Measurements from ENCODE around the gene BBS7. TPM values are rescaled to one million over a fixed set of nuclear protein-coding genes. Genes with fewer than 3 reads are reported as not detected.
A peak's percentile ranks its signal among the peaks of the same experiment; 100 is the strongest.

BBS7 gene
- total and polyA plus RNA-seq, 9 of the 15 experiments (the other 6 are each of a cell fraction or from before 2014, with no cell fraction given), result 13.4 to 25.8 (median 16.4) TPM

DNA sequence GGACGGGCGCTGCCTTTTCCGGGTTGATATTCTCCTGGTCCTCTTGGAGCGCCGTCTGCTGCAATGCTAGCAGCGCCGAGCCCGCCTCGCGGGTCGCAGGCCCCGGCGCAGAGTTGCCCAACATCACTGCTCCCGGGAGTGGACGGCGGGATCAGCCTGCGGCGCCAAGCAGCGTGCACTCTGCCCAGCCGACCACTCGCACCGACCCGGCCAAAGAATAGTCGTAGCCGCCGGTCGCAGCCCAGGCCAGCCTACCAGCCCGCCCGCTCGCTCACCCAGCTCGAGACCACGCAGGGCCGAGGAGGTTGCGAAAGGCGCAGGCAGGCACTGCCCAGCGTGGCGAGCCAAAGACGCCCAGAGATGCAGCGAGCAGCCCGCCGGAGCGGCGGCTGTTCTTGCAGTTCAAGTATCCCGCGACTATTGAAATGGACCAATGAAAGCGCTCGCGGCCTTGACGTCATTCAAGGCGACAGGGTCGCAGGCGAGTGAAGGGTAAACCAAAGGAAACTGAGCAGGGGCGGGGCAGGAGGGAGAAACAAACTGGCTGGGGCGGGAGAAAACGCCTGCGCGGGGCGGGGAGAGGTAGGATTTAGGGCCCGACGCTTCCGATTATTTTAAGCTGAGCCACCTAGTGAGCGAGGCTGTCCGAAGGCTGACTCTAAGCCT is 46.6 kb downstream of the BBS7 start, which contains the start of gene CCNA2 (continued):
- TF ChIP-seq MEF2D (tag; conservative IDR thresholded peaks at IDR 0.05; ENCODE audit: low read depth) (no peak), NFRKB (IDR thresholded peaks at IDR 0.05; ENCODE audit: low read depth) (no peak; the same call in 1 of the 2 replicates), FOXP1 (CRISPR knock-in tag; IDR thresholded peaks at IDR 0.05) (no peak), FOS (IDR thresholded peaks at IDR 0.05; ENCODE audit: extremely low read depth, insufficient read length) (peak; percentile 59), SRF (CRISPR knock-in tag; IDR thresholded peaks at IDR 0.05) (peak in 1 of 2 experiments; percentile 10; a peak in 1 of 4 replicates), MCM3 (IDR thresholded peaks at IDR 0.05) (no peak), ZNF584 (CRISPR knock-in tag; IDR thresholded peaks at IDR 0.05; ENCODE audit: low read depth) (no peak), ZC3H4 (CRISPR knock-in tag; IDR thresholded peaks at IDR 0.05; ENCODE audit: borderline replicate concordance) (no peak), SIX5 (IDR thresholded peaks at IDR 0.05; ENCODE audit: borderline replicate concordance in 1 of 2, insufficient read depth in 1 of 2, low read depth in 1 of 2, low read length in 2 of 2) (peak in 1 of 2 experiments; percentile 14; a peak in 1 of 4 replicates), PHB (CRISPR knock-in tag; IDR thresholded peaks at IDR 0.05) (no peak), KHSRP (IDR thresholded peaks at IDR 0.05) (peak; percentile 88), PTRF (tag; IDR thresholded peaks at IDR 0.05) (no peak), FOXM1 (IDR thresholded peaks at IDR 0.05; ENCODE audit: low read depth) (peak; percentile 100), FOXM1 (CRISPR knock-in tag; IDR thresholded peaks at IDR 0.05; ENCODE audit: low read depth) (peak; percentile 100), NCOA1 (IDR thresholded peaks at IDR 0.05; ENCODE audit: low read depth) (no peak), ZNF184 (CRISPR knock-in tag; IDR thresholded peaks at IDR 0.05) (no peak), C11orf30 (IDR thresholded peaks at IDR 0.05; ENCODE audit: low read depth) (peak; percentile 92), ZNF696 (CRISPR knock-in tag; conservative IDR thresholded peaks at IDR 0.05) (no peak), YY1 (IDR thresholded peaks at IDR 0.05; ENCODE audit: borderline replicate concordance in 1 of 3, control insufficient read depth in 1 of 3, extremely low read depth in 1 of 3, insufficient read depth in 3 of 3, insufficient read length in 1 of 3, insufficient replicate concordance in 2 of 3, low read depth in 1 of 3, low read length in 2 of 3) (peak in 2 of 3 experiments; percentile 17 to 36)
- TF ChIP-seq, protein P1, sequence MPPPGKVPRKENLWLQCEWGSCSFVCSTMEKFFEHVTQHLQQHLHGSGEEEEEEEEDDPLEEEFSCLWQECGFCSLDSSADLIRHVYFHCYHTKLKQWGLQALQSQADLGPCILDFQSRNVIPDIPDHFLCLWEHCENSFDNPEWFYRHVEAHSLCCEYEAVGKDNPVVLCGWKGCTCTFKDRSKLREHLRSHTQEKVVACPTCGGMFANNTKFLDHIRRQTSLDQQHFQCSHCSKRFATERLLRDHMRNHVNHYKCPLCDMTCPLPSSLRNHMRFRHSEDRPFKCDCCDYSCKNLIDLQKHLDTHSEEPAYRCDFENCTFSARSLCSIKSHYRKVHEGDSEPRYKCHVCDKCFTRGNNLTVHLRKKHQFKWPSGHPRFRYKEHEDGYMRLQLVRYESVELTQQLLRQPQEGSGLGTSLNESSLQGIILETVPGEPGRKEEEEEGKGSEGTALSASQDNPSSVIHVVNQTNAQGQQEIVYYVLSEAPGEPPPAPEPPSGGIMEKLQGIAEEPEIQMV (tag; conservative IDR thresholded peaks at IDR 0.05; ENCODE audit: low read depth), result no peak
- TF ChIP-seq, protein P2, sequence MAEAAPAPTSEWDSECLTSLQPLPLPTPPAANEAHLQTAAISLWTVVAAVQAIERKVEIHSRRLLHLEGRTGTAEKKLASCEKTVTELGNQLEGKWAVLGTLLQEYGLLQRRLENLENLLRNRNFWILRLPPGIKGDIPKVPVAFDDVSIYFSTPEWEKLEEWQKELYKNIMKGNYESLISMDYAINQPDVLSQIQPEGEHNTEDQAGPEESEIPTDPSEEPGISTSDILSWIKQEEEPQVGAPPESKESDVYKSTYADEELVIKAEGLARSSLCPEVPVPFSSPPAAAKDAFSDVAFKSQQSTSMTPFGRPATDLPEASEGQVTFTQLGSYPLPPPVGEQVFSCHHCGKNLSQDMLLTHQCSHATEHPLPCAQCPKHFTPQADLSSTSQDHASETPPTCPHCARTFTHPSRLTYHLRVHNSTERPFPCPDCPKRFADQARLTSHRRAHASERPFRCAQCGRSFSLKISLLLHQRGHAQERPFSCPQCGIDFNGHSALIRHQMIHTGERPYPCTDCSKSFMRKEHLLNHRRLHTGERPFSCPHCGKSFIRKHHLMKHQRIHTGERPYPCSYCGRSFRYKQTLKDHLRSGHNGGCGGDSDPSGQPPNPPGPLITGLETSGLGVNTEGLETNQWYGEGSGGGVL (CRISPR knock-in tag; IDR thresholded peaks at IDR 0.05), result no peak
- TF ChIP-seq, protein P3, sequence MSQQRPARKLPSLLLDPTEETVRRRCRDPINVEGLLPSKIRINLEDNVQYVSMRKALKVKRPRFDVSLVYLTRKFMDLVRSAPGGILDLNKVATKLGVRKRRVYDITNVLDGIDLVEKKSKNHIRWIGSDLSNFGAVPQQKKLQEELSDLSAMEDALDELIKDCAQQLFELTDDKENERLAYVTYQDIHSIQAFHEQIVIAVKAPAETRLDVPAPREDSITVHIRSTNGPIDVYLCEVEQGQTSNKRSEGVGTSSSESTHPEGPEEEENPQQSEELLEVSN (IDR thresholded peaks at IDR 0.05; ENCODE audit: borderline replicate concordance in 1 of 2, extremely low read depth in 1 of 2, insufficient read depth in 1 of 2, insufficient read length in 1 of 2, low read depth in 1 of 2, low read length in 1 of 2, poor library complexity in 1 of 2, severe bottlenecking in 1 of 2), result peak in 1 of 2 experiments; percentile 47
- TF ChIP-seq, protein P4, sequence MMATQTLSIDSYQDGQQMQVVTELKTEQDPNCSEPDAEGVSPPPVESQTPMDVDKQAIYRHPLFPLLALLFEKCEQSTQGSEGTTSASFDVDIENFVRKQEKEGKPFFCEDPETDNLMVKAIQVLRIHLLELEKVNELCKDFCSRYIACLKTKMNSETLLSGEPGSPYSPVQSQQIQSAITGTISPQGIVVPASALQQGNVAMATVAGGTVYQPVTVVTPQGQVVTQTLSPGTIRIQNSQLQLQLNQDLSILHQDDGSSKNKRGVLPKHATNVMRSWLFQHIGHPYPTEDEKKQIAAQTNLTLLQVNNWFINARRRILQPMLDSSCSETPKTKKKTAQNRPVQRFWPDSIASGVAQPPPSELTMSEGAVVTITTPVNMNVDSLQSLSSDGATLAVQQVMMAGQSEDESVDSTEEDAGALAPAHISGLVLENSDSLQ (IDR thresholded peaks at IDR 0.05), result peak; percentile 64
